GM23338 (cell line): ENCODE data around the gene ALDH1L2.

Experiments
- CREB1 ChIP-seq: fragments of 250-450 bp; sonication (Bioruptor Pico); IDR thresholded peaks from 2 replicates; pipeline ENCODE4 v1.5.0; 2020; ENCODE audit warnings: low read depth, mild to moderate bottlenecking, moderate library complexity
- CTCF ChIP-seq, 2 experiments: fragments of 200-600 bp in 1 of 2; sonication (generic) in 1 of 2; conservative IDR thresholded peaks; 2 replicates each; pipeline versions ENCODE4 v1.5.1 to v1.6.1; 2016 to 2017; ENCODE audit warnings: antibody characterized with exemption in 2 of 2, low read depth in 2 of 2, mild to moderate bottlenecking in 2 of 2, moderate library complexity in 1 of 2
- ETS1 ChIP-seq: IDR thresholded peaks from 2 replicates; pipeline ENCODE4 v1.6.1; 2016; ENCODE audit warnings: antibody characterized with exemption
- EZH2 ChIP-seq: fragments of 200-600 bp; sonication (generic); IDR thresholded peaks from one replicate; pipeline ENCODE4 v1.8.0; 2017; ENCODE audit warnings: antibody characterized with exemption, mild to moderate bottlenecking, low read depth; ENCODE audit not compliant: unreplicated experiment
- EZH2phosphoT487 ChIP-seq: fragments of 200-600 bp; sonication (generic); IDR thresholded peaks from one replicate; pipeline ENCODE4 v1.8.1; 2018; ENCODE audit warnings: antibody characterized with exemption; ENCODE audit not compliant: unreplicated experiment
- JUNB ChIP-seq: IDR thresholded peaks from one replicate; pipeline ENCODE4 v1.6.1; 2016; ENCODE audit warnings: antibody characterized with exemption; ENCODE audit not compliant: unreplicated experiment
- POLR2AphosphoS5 ChIP-seq: IDR thresholded peaks from 2 replicates; pipeline ENCODE4 v1.6.1; 2016; ENCODE audit warnings: antibody characterized with exemption, low read depth
- REST ChIP-seq: IDR thresholded peaks from one replicate; pipeline ENCODE4 v1.6.1; 2018; ENCODE audit warnings: antibody characterized with exemption; ENCODE audit not compliant: unreplicated experiment

- TF ChIP-seq EZH2phosphoT487, result no peak
- no peak for TF ChIP-seq CTCF (conservative IDR thresholded peaks at IDR 0.05; ENCODE audit: low read depth in 2 of 2)
- TF ChIP-seq POLR2AphosphoS5, result no peak
- TF ChIP-seq EZH2, result no peak
- TF ChIP-seq REST, result no peak
- TF ChIP-seq JUNB, result no peak
- no peak for TF ChIP-seq CREB1 (CRISPR knock-in tag)
- TF ChIP-seq ETS1, result no peak
These were observed 43.1 kb downstream of the ALDH1L2 start for GRCh38 chr12:105041186-105041585.
